ENCODE results near the gene RCOR1.

The RCOR1 gene

DNA sequence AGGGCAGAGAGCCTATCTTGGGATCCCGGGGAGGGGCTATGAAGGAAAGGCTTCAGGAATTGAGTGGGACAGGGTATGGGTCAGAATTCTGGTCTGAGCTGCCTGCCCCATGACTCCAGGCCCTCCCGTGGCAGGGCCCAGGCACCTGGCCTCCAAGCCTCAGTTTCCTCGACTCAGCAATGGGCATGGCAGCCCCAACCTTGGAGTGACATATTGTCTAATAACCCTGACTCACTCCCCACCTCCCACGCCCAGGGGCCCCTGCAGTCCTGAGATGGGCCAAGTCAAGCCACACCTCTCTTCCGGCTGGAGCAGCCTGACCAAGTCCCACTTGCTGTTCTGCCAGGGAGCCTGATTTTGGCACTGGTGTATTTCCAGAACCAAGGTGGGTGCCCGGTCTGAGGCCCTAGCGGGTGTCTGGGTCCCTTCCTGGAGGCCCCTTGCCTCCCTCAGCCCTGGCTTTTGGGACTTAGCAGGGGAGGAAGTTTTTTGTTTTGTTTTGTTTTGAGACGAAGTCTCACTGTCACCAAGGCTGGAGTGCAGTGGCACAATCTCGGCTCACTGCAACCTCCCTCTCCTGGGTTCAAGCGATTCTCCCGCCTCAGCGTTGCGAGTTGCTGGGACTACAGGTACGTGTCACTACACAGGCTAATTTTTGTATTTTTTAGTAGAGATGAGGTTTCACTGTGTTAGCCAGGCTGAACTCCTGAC lies 40.3 kb upstream of the RCOR1 start:
- H3K4me1 ChIP-seq = no peaks in the 10 kb centered on the region
- TF ChIP-seq, protein P1, sequence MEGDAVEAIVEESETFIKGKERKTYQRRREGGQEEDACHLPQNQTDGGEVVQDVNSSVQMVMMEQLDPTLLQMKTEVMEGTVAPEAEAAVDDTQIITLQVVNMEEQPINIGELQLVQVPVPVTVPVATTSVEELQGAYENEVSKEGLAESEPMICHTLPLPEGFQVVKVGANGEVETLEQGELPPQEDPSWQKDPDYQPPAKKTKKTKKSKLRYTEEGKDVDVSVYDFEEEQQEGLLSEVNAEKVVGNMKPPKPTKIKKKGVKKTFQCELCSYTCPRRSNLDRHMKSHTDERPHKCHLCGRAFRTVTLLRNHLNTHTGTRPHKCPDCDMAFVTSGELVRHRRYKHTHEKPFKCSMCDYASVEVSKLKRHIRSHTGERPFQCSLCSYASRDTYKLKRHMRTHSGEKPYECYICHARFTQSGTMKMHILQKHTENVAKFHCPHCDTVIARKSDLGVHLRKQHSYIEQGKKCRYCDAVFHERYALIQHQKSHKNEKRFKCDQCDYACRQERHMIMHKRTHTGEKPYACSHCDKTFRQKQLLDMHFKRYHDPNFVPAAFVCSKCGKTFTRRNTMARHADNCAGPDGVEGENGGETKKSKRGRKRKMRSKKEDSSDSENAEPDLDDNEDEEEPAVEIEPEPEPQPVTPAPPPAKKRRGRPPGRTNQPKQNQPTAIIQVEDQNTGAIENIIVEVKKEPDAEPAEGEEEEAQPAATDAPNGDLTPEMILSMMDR (IDR thresholded peaks at IDR 0.05; ENCODE audit: low read depth, low read length) = no peak
- H3K4me3 ChIP-seq (ENCODE audit: low read depth, low read length) = no peak overlapping the region
- no peaks in the 10 kb centered on the region for H3K36me3 ChIP-seq
- no peak for DNase-seq
- no peaks in the 10 kb centered on the region for H3K9me3 ChIP-seq
- no peaks in the 10 kb centered on the region for H3K27me3 ChIP-seq

DNA sequence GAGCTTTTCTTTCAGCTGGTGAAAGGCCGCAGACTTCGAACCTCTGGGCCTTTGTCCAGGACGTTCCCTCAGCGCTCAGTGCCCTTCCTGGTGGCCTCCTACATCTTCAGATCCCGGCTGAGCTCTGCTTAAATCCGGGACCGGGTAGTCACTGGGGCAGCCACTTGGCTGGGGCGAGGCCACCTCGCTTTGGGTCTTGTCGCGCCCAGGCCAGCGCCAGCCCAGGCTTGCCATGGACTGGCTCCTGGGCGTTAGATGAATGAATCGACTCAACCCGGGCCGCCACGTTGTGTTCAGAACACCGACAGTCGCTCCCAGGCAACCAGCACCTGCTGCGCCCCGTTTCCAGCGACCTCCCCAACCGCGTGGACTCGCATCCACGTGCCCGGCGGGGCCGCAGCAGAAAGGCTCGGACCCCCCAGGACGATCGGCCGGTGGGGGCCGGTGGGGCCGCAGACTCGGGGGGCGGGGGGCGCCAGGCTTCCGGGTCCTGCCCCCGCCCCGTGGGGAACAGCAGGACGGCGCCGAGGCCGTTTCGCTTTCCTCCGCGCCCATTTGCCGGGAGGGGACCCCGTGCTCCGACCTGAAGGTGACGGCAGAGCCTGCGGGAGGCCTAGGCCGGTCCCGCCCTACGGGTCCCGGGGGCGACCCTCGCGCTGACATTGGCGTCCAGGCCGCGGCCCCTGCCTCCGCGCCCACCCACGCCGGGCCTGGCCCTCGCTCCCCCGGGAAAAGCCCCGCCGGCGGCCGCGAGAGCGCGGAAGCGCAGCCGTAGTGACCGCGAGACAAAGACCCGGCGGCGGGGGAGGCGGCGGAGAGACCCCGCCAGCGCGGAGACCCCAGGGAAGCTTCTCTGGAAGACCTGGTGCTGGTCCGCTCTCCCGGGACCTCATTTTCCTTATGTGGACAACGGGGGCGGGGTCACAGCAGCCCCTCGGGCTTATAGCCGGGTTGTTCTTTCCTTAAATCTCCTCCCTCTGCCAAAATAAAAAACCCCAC lies 37.3 kb upstream of the RCOR1 start:
- Histone ChIP-seq H3K27me3 (no peaks in the 10 kb centered on the region), H3K36me3 (no peaks in the 10 kb centered on the region), H3K4me3 (ENCODE audit: low read depth, low read length) (peak overlapping the region; percentile 35), H3K4me1 (no peaks in the 10 kb centered on the region), H3K9me3 (no peaks in the 10 kb centered on the region)
- TF ChIP-seq, protein P1 (IDR thresholded peaks at IDR 0.05; ENCODE audit: low read depth, low read length) = no peak
- DNase-seq = peak; percentile 60

DNA sequence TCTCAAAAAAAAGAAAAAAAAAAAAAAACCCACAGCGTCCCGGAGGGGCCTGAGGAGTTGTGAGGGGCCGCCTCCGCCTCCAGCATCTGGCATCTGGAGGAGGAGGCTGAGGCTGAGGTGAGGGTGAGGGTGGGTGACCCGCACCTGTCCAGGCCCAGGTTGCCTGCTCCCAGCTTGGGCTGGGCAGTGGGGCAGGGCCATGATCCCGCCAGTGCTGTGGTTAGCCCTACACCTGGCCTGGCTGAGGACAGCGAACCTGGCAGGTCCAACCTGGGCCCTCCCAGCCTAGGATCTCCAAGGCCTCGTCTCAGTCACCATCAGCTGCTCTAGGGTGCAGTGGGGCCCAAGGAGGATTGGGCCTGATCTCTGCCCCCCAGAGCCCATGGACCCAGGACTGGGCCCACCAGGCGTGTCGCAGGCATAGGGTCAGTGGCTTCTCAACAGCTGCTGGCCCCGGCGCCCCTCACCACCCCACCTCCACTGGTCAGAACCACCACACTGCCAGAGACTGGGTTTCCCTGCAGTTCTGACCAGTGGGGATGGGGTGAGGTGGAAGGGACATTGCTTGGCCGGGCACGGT lies 36.3 kb upstream of the RCOR1 start:
- H3K36me3 ChIP-seq = no peaks in the 10 kb centered on the region
- TF ChIP-seq, protein P1 (IDR thresholded peaks at IDR 0.05; ENCODE audit: low read depth, low read length) = no peak
- H3K4me3 ChIP-seq (ENCODE audit: low read depth, low read length) = no peak overlapping the region
- no peaks in the 10 kb centered on the region for H3K9me3 ChIP-seq
- H3K4me1 ChIP-seq = no peaks in the 10 kb centered on the region
- DNase-seq = no peak
- H3K27me3 ChIP-seq = no peaks in the 10 kb centered on the region

DNA sequence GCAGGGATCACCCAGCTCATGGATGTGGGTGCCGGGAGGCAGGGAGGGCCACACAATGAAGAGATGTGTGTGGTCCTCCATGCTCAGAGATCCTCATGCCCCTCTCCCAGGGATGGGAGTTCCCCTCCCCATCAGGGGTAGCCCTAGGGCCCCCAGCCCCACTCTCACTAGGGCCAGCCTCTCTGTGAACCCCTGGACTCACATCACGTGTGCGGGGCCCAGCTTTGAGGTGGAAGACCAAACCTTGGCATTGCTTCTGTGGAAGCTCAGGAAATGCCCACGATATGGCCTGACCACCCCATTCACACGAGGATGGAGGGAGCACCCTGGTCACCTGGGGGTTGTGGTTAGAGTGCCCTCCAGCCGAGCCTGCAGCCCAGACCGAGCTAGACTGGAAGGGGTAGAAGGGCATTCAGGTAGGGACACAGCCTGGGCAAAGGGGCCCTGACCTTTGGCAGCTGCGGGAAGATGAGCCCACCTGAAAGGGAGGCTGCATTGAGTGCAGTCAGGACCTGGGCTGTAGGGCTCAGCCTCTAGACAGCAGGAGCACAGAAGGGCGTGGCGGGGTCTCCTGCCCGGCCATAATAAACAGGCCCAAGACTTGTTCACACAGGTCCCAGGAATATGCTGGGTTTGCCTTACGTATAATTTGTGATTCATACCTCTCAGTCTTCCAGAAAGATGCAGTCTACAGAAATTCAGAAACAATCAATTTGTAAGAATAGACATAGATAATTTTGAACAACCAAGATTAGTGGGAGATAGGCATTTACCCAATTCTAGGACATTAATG lies 34.8 kb upstream of the RCOR1 start:
- no peak for DNase-seq
- Histone ChIP-seq H3K36me3 (no peaks in the 10 kb centered on the region), H3K27me3 (no peaks in the 10 kb centered on the region), H3K9me3 (no peaks in the 10 kb centered on the region), H3K4me3 (ENCODE audit: low read depth, low read length) (no peak overlapping the region), H3K4me1 (no peaks in the 10 kb centered on the region)
- TF ChIP-seq, protein P1 (IDR thresholded peaks at IDR 0.05; ENCODE audit: low read depth, low read length) = no peak

DNA sequence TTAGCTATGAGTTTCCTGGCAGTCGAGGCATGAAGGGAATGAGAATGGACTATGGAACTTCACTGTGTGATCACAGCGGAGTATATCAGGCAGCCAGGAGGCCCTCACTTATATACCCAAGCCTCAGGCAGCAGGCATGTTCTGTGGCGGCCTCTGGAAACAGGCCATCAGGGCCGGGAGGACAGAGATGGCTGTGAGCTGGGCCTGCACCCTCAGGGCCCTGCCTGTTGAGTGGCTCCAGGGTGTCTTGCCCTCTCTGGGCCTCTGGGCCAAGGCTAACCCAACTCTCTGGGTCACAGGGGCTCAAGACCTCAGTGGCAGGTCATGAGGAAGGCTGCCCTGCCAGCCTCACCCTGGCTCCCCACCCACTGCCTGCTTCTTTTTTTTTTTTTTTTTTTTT lies 33.9 kb upstream of the RCOR1 start:
- H3K36me3 ChIP-seq = no peaks in the 10 kb centered on the region
- DNase-seq = no peak
- TF ChIP-seq, protein P1 (IDR thresholded peaks at IDR 0.05; ENCODE audit: low read depth, low read length) = no peak
- no peaks in the 10 kb centered on the region for H3K27me3 ChIP-seq
- H3K4me3 ChIP-seq (ENCODE audit: low read depth, low read length) = no peak overlapping the region
- H3K9me3 ChIP-seq = no peaks in the 10 kb centered on the region
- no peaks in the 10 kb centered on the region for H3K4me1 ChIP-seq

Measured in BE2C (cell line).